Putamen (tissue), 1 donor: ENCODE results near the gene ECM2.

Experiments
- DNase-seq: peaks from one replicate; pipeline ENCODE4 v3.0.0-alpha.2; 2016; ENCODE audit warnings: low spot score

ECM2 gene

DNA sequence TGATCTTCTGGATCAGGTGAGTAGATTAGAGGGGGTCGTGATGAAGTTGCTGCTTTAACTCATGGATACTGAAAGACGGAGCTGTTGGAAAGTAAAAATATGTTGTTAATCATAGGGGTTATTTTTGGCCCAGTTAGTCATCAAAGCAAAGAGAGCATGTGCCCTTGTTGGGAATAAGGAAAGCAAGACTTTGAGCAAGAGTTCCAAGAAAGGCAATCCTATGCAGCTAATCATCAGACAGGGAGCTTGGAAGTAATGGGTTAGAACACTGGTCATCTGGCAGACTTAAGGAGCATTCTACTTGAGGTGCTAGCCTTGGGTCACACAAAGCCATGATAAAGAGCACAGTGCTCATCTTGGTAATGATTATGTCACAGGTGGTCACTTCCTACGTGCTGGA, 71.8 kb downstream of the ECM2 start:
- no peak for DNase-seq

DNA sequence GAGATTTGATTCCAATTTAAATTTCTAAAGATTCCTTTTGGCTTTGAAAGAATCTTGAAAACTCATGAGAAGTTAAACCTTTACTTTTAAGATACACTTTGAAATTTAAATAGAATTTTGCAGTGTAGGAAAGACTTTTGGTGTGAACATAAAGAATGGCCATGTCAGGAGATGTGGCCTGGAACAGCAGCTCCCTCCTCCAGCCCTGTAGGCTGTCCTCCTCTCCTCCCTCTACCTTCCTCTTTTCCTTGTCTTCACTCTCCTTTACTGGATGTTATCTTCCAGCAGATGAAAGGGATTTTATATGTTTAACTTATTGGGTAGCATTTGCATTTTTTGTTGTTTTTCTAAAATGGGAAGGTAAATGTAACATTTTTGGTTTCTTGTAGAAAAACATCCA, 72.4 kb downstream of the ECM2 start:
- DNase-seq, result no peak

DNA sequence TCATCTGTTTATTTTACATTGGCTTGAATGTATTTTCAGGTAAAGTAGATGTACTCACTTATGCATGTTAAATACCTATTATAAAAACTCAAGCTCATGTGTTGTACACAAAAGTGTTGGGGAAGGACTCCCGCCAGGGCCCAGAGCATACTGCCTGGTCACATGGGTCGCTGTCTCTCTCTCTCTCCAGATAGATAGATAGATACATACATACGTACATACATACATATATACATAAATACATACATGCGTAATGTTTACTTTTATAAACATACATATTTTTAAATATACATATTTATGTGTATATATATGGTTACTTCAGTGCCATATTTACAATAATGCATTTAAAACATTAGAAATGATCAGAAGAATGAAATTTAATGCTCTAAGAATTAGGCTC, 78.2 kb downstream of the ECM2 start:
- DNase-seq, result no peak

DNA sequence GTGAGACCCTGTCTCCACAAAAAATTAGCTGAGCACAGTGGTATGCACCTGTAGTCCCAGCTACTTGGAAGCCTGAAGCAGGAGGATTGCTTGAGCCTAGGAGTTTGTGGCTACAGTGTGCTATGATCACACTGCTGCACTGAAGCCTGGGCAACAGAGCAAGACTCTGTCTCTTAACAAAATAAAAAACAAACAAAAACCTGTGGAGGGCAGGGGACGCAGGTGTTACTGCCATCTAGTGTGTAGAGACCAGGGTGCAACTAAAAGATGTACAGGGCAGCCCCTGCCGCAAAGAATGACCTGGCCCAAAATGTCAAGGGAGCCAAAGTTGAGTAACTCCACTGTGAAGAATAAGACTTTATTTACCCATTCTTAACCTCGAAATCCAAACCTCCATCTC, 80.6 kb downstream of the ECM2 start:
- DNase-seq, result no peak

DNA sequence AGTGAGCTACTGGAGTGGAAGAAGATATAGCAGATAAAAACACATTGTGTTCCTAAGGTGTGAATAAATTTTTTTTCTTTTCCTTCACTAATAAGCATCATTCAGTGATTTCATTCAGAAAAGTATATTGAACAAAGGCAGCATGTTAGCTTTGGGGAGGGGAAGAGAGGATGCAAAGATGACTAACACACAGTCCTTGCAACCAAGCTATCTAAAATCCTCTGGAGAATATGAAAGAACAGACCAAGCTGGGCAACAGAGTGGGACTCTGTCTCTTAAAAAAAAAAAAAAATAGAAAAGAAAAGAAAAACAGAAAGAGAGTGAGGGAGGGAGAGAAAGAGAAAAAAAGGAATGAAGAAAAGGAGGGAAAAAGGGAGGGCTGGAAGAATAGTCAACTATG, 89.3 kb downstream of the ECM2 start:
- DNase-seq, result no peak
